Cerebellar cortex (tissue), 1 donor: ENCODE data around the gene RBM4.
A peak's percentile ranks its signal among the peaks of the same experiment; 100 is the strongest.

Experiments
- DNase-seq: peaks from one replicate; pipeline ENCODE4 v3.0.0-alpha.2; 2015; ENCODE audit warnings: low spot score

Gene RBM4

DNA sequence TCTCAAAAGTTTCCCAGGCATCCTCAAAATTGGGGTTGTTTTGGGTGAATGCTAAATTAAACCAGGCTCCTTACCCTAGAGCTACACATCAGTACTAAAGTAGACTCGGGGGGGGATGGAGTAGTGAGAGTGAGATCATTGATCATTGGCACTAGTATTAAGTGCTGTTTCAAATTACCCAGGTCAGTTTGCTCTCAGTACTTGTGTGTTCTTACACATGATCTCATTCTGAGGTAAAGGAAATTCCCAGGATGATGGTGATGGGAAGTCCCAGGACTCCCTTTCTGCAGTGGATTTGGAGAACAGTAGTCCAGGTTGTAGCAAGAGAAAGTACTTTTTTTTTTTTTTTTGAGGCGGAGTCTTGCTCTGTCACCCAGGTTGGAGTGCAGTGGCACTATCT, 12.5 kb downstream of the RBM4 start:
- DNase-seq, result no peak

DNA sequence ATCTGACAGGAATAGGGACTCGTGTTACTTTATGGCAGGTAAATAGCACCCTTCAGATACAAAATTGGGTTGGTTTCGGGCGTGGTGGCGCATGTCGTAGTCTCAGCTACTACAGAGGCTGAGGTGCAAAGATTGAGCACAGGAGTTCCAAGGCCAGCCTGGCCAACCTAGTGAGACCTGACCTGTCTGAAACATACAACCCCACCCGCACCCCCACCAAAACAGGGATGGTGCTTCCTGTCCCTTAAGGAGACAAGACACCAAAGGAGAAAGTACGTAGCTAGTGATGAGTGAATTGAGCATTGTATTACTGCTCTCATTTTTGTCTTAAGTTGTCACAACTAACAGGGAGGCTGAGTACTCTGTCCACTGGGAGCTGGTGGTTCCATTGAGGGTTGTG, 14.1 kb downstream of the RBM4 start:
- DNase-seq, result no peak

DNA sequence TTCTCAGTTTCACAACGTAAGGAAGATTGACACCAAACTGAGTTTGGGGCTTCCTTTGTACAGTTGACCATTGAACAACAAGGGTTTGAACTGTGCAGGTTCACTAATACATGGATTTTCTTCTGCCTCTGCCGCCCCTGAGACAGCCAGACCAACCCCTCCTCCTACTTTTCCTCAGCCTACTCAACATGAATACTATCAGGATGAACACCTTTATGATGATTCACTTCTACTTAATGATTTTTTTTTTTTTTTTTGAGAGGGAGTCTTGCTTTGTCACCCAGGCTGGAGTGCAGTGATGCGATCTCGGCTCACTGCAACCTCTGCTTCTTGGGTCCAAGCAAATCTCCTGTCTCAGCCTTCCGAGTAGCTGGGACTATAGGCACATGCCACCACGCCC, 14.6 kb downstream of the RBM4 start:
- DNase-seq, result no peak

DNA sequence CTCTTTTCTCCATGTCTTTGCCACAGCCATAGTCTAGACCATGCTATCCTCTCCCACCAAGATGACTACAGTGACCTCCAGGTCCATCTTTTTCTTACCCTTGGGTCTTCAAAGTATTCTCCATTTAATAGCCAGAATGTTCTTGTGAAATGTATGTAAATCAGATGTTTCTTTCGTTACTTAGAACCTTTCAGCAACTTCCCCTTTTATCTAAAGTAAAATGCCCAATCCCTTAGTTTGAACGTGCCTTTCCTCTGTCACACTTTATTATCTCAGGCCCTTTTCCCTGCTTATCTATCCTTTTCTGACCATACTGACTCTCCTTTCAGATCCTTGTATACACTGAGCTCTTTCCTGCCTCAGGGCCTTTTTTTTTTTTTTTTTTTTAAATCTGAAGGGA, 21.3 kb downstream of the RBM4 start:
- no peak for DNase-seq

DNA sequence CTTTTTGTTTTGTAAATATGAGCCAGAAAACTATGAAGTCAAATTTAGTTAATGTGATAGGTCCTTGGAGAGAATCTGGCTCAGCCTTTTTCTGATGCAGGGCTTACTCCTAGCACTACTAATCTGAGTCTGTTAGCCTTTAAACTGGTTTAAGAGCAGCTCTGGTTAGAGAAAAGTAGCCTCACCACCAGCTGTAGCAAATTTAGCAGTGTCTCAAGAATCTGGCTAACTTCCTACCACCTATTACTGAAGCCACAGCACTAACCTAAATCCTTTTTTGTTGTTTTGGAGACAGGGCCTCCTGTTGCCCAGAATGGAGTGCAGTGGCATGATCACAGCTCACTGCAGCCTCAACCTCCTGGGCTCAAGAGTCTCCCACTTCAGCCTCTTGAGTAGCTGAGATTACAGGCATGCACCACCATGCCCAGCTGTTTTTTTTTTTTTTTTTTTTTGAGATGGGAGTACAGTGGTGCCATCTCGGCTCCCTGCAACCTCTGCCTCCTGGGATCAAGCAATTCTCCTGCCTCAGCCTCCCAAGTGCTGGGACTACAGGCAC, 25.3 kb downstream of the RBM4 start:
- DNase-seq, result no peak

DNA sequence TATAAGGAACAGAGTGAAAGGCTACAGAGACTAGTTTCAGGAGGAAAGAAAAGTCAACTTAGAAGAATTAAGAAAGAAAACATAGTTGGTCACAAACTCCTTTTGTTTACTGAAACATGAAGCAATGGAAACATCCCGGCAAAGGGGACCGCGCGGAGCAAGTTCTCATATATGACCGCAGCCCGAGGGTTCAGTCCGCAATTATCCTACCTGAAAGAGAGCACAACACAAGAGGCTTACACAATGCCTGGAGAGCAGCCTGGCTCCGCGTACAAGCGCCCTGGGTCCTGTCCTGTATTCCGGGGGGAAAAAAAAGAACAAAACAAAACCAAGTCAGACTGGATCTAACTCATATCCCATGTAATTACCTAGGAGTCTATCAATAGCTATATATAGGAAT, 26.9 kb downstream of the RBM4 start:
- no peak for DNase-seq

DNA sequence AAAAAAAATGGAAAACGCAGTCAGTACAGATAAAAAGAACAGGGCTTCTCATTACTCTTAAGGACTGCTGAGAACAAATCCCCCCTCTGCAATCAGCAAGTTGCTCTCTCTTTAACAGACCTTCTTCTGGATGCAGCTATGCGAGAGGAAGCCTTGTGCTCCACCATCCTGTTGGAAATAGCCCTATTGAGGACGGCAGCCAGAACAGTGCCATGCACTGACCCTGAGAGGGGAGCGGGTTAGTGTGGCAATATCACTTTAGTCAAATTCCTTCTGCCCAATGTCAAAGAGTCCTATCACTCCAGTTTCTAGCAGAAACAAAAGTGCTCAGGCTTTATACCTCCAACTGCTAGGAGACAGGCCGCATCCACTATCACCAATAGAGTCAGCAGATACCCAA, 32.3 kb downstream of the RBM4 start:
- DNase-seq, result no peak

DNA sequence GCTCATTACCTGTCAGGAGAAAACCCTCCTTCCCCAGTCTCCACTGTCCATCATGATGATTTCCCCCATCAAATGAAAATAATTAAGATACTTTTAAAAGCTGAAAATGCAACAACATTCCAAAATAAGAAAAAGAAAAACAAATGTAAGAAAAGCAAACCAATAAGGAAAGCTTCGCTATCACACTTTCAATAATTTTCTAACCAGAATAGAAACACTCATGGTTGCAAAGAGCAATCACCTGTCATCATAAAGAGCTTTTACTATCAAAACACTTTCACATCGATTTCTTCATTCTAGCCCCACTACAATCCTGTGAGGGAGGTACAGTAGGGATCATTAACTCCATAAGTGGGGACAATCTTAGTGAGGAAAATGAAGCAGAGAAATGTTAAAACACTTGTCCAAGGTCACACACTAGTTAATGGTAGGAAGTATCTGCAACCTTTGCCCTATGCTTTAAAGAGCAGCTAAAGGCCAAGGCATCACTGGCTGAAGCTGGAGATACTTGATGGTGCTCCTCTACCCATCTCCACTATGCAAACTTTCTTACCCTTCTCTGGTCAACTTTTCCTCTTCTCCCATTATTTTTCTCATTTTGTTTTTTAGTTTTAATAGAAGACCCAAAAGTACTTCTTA, 36.6 kb downstream of the RBM4 start:
- no peak for DNase-seq

DNA sequence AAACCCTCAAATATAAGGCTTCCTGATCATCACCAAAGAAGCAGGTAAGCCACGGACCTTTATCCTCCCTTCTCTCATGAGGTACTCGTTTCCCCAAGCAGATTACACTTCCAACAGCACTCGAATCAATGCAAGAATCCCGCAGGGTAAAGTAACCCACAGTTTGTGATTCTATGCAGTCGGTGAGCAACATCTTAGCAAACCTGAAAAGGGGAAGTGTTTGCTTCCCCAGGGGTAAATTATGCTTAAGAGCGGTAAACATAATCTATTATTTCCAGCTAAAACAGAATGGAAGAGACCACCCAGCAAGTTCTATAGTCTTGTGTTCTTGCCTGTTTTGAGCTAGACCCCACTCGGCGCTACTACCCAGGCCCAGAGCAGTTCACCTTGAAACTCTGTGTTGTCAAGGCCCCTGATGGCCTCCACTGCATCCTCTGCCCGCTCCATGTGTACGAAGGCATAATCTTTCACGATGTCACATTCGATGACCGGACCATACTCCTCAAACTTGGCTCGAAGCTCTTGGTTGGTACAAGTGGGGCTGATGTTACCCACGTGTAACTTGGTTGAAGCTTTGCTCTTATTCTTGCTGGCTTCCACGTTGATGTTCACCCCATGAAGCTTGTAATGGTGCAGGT, 37.9 kb downstream of the RBM4 start:
- DNase-seq, result no peak

DNA sequence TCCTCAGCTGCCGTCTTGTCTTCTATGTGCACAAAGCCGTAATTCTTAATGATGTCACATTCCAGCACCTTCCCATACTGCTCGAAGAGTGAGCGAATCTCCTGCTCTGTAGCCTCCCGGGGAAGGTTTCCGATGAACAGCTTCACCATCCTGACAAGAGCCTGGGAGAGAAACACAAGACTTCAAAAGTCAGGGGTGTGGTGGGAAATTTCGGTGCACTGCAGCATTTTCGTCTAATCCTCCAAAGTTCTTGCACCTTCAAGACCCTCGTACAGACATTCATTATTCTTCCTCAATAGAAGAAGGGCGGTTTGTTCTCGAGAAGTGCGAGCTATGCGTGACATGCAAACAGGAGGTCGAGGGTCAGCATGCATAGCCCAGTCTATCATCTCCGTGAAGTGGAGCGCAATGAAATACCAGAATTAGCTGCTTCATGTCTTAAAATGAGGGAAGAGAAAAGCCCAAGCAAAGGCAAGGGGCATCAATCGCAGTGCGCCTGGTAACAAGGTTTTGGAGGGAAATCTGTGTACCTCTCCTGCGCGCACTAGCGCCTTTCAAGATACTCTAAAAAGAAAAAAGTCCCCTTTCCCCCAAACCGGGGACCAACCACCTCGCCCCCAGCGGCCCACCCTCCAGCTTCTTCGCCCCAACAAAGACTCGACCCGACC, 38.6 kb downstream of the RBM4 start:
- no peak for DNase-seq

DNA sequence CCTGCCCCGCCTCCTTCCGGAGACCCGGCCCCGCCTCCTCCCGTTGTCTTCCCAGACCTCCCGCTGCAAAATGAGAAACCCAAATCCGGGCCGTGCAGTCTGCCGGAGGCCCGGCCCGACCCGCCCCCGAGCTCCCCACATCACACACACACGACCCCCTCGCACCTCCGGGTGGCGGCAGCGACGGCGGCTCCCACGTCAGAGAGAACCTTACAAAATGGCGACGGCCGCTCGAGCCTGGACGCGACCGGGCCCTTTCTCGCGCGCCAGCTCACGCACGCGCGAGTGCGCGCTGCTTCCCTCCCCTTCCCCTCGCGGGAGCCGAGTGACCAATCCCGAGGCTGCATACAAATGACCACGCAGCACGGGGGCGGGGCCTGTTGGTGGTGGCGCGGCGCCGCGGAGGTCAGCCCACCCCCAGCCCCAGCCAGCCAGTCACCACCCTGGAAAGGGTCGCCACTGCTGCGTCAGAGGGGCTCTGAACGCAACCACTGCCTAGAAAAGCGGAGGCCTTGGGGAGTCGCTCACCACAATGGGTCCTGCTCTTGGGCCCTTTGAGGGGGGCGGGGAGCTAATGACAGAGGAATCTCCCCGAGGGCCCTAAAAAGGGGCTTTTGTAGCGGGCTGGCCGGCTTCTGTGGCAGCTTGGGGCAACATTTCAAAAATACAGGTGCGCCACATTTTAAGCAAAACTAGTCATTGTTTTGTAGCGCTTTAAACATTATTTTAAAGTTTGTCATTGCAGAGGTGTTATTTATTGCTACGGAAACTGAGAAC, 39.3 kb downstream of the RBM4 start, which contains the start of gene RBM4B:
TSS of gene RBM4B (minus strand) at position 289 of the 777 bp plus-strand sequence. CDS start 808 bp downstream, outside the sequence.
- DNase-seq, result peak; percentile 95

DNA sequence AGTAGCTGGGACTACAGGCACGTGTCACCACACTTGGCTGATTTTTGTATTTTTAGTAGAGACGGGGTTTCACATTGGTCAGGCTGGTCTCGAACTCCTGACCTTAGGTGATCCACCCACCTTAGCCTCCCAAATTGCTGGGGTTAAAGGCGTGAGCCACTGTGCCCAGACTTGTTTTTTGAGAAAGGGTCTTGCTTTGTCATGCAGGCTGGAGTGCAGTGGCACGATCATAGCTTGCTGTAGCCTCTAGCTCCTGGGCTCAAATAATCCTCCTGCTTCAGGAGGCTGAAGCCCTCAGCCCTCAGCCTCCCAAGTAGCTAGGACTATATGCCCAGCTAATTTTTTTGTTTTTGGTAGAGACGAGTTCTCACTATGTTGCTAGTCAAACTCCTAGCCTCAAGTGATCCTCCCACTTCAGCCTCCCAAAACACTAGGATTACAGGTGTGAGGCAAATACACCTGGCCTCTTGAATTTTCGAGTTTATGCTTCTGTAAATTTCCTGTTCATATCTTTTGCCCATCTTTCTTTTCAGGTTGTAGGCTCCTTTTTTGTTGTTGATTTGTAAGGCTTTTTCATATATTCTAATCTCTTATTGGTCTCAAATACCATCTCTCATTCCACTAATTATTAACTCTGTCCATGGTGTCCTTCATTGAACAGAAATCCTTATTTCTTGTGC, 42.6 kb downstream of the RBM4 start:
- no peak for DNase-seq

DNA sequence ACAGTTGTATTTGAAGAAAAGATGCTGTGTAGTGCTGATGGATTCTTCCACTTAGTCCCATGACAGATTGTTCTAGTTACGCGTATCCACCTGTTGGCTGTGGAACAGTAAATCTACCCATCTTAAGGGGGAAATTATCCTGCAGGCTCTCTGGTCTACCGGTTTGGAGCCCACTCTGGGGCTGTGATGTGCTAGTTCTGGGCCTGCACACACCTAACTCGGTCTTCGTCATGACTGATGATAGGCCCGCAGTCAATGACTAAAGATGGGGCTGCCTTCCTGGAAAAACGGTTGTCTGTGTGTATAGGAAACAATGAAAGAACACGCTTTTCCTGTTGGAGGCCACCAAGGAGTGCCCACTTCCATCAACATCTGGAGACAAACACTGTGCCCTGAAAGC, 45.4 kb downstream of the RBM4 start:
- no peak for DNase-seq

DNA sequence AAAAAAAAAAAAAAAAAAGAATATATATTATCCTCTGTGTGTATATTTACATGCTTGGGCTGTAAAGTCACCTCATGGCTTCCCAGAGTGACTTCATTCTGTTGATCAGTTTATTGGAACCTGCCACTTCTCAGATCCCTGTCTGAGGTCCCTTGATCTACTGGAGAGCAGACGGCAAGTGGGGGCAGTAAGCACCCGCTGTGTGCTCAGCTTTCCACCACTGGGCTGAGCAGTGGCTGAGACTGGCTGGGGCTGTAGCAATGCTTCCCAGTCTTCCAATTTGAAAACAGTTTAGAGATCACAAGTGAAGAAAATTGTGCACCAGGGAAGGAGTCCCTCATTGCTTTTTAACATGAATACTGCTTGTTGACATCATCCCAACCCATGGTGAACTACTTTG, 46.1 kb downstream of the RBM4 start:
- DNase-seq, result no peak

DNA sequence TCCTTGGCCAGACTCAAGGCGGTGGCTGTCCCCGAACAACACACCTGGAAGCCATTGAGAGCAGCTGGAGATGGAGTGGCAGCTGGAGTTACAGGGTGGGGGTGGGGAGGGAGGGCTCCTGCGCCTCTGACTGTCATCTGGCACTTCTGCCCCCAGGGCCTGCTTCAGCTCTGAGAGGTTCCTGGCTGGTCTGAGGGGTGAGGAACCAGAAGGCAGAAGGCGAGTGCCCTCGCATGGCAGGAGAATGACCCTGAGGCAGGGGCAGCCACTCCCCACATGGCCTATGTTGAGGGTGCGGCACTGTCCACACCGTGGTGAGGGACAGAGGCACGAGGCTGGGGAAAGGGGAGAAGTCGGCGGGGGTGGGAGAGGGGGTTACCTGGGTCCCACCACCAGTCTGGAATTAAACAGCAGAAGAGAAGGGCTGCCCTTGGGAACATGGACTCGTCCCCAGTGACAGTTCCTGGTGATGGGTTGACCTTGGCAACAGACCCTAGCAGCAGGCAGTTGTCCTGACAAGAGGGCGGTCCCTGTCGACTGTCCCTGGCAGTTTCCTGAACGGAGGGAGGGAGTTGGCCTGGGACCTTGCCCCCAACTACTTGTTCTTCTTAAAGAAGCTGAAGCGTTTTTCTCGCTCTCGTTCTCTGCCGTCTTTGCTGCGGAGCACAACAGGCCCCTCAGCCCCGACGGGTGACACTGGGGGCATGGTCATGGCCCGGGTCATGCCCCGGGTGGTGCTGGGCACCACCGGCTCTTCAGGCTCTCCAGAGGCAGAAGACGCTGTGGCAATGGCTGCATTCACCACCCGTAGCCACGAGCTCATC, 47.0 kb downstream of the RBM4 start:
- no peak for DNase-seq

DNA sequence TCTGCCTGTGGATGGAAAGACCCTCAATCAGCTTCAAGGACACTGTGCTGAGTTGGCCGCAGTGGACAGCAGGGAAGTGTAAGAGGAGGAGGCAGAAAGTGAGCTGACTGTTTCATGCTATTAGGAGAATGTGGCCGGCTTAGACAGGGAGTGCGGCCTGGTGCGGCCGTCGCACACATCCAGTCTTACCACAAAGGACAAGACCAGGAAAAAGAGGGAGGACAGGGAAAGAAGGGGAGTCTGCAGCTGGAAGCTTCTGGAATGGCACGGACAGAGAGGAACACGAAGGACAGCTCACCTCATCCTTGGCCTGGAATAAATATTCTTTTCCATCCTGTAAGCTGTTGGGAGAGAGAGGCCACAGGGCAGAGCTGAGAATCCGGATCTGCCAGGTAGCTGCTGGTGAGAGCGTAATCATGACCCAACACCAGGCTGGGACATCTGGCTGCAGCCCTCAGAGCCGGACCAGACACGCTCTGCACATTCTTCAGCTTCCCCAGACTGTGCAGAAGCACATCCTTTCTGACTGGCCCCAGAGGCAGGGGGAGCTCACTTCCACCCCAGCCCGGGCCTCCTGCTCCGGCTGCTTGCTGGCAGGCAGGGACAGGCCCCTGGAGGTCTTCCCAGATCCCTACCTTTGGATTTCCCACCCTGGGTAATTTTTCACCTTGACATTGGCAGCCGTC, 47.7 kb downstream of the RBM4 start:
- DNase-seq, result no peak

DNA sequence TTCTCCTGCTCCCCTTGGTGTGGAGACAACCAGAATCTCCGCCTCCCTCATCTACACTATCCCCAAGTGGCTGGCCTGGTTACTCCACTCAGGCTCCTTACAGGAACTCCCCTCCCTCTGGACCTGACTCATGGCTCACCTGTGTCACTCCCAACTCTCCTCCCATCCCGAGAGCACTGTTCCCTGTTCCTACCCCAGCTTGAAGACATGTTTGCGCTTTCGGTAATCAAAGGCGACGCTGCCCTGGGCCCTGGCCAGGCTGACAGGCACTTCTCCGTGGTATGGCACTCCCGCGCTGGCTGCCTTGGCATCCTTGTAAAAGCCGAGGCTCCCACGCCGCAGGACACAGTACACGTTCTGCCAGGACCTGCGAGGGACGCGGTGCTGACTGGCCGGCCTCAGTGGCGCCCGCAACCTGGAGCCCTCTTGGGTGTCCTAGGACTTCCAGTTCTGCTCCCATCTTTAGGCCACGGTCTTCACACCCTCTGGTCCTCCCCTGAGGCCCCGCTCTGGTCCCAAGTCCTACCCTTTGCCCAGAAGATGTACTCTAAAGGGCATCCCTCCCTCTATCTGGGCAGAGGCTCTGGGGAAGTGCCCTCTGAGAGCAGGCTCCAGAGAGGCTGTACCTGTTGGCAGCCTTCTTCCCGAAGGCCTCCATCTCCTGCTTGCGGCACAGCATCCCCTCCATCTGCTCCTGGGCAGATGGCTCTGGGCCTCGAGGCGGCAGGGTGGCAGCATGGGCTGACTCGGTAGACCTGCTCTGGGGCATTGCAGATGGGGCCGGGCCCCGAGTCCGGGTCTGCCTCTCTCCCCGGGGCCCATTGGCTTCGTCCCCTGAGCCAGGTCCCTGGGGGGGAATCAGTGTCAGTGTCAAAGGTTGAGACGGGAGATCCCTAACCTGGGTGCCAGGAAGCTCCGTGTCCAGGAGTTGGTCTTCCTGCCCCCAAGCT, 48.6 kb downstream of the RBM4 start:
- DNase-seq, result peak; percentile 80

DNA sequence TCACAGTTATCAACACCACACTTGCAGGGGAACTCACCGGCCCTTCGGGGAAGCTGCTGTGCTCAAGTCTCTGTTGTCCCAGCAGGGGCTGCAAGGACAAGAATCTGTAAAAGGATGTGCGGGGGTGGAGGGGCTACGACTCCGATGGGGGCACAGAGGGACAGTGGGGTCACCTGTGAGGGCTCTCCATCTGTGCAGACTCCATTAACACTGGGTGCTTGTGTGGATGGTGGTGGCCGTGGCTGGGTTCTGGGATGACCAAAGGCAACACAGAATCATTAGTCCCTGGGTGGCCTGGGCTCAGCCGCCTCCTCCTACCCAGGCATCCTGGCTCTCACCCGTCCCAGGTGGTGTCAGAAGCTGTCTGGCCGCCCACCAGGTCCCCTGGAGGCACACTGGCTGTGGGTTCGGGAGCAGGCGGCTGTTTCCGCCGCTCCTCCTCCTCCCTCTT, 49.4 kb downstream of the RBM4 start:
- DNase-seq, result no peak
